H1 (cell line): Measurements from ENCODE around the gene CAMSAP1. TPM values are rescaled to one million over a fixed set of nuclear protein-coding genes. Genes with fewer than 3 reads are reported as not detected.
A peak's percentile ranks its signal among the peaks of the same experiment; 100 is the strongest.

ENCODE experiments used
- CTCF ChIA-PET: fragments of 300-600 bp; sonication (Branson Sonifier 250); formaldehyde crosslinking; loops from one replicate; lab custom pipeline; 2021; ENCODE audit not compliant: partially characterized antibody; lab: Charles Lee
- POLR2A ChIA-PET: fragments of 300-600 bp; sonication (Branson Sonifier 250); formaldehyde crosslinking; loops from one replicate; lab custom pipeline; 2021; ENCODE audit warnings: inconsistent platforms; ENCODE audit not compliant: partially characterized antibody; lab: Charles Lee
- DNase-seq, 2 experiments: peaks; one replicate each; pipeline versions ENCODE4 v3.0.0 to v3.0.0-alpha.2; 2010 to 2022; ENCODE audit warnings: low spot score in 2 of 2, low read depth in 1 of 2, mixed read lengths in 1 of 2
- FAIRE-seq: peaks from 2 replicates; lab custom pipeline; 2011; peaks lifted over from hg19 to GRCh38; lab: Jason Lieb, UNC
- H2AFZ ChIP-seq: 2 replicates; pipeline ENCODE4 v1.8.1; 2012; ENCODE audit warnings: low read length, inconsistent platforms
- H2AK5ac ChIP-seq: 2 replicates; pipeline ENCODE4 v1.6.1; 2013; ENCODE audit warnings: low read depth, low read length
- H2BK120ac ChIP-seq: replicated peaks from 2 replicates; pipeline ENCODE3; 2013; ENCODE audit warnings: low read depth, low read length, inconsistent platforms
- H2BK12ac ChIP-seq: 2 replicates; pipeline ENCODE4 v1.6.1; 2013; ENCODE audit warnings: low read depth, low read length
- H2BK15ac ChIP-seq: 2 replicates; pipeline ENCODE4 v1.6.1; 2013; ENCODE audit warnings: low read length
- H2BK20ac ChIP-seq: 2 replicates; pipeline ENCODE4 v1.6.1; 2013; ENCODE audit warnings: low read length
- H2BK5ac ChIP-seq: 2 replicates; pipeline ENCODE4 v1.6.1; 2013; ENCODE audit warnings: low read depth, low read length
- H3K14ac ChIP-seq: 2 replicates; pipeline ENCODE4 v1.6.1; 2013; ENCODE audit warnings: inconsistent platforms; ENCODE audit not compliant: insufficient read length
- H3K18ac ChIP-seq: 2 replicates; pipeline ENCODE4 v1.6.1; 2013; ENCODE audit warnings: low read length; ENCODE audit errors: extremely low read depth
- H3K23ac ChIP-seq: 2 replicates; pipeline ENCODE4 v1.6.1; 2013; ENCODE audit warnings: inconsistent platforms; ENCODE audit not compliant: insufficient read length
- H3K23me2 ChIP-seq: 2 replicates; pipeline ENCODE4 v1.6.1; 2013; ENCODE audit warnings: low read depth, low read length
- H3K27ac ChIP-seq: 2 replicates; pipeline ENCODE4 v1.6.1; 2011; ENCODE audit warnings: low read depth, low read length, inconsistent platforms
- H3K27me3 ChIP-seq, 4 experiments: replicated peaks in 1 of 4; 1 replicate in 1 of 4; 2 replicates in 3 of 4; pipeline versions ENCODE4 v1.6.1 to v1.8.1; 2011 to 2013; ENCODE audit warnings: low read length in 3 of 4, mild to moderate bottlenecking in 3 of 4, inconsistent platforms in 2 of 4, mixed read lengths in 2 of 4, moderate library complexity in 1 of 4; ENCODE audit not compliant: control insufficient read depth in 3 of 4, insufficient read depth in 3 of 4; ENCODE audit errors: extremely low read depth in 1 of 4
- H3K36me3 ChIP-seq, 4 experiments: 2 replicates each; pipeline versions ENCODE4 v1.6.1 to v1.8.1; 2011 to 2013; ENCODE audit warnings: mild to moderate bottlenecking in 4 of 4, low read length in 3 of 4, moderate library complexity in 2 of 4, control low read depth in 1 of 4, inconsistent platforms in 1 of 4; ENCODE audit not compliant: insufficient read depth in 4 of 4, control insufficient read depth in 2 of 4
- H3K4ac ChIP-seq: replicated peaks from 2 replicates; pipeline ENCODE3; 2013; ENCODE audit warnings: low read length, low read depth, mixed read lengths, inconsistent platforms; ENCODE audit not compliant: insufficient read length
- H3K4me1 ChIP-seq, 4 experiments: replicated peaks in 1 of 4; 1 replicate in 1 of 4; 2 replicates in 3 of 4; pipeline versions ENCODE4 v1.6.1 to v1.8.1; 2011 to 2013; ENCODE audit warnings: low read length in 3 of 4, inconsistent platforms in 2 of 4, mixed read lengths in 1 of 4; ENCODE audit not compliant: insufficient read depth in 4 of 4, control insufficient read depth in 3 of 4
- H3K4me2 ChIP-seq, 2 experiments: 2 replicates each; pipeline versions ENCODE4 v1.6.1 to v1.8.1; 2011 to 2013; ENCODE audit warnings: low read depth in 2 of 2, low read length in 2 of 2, control low read depth in 1 of 2, inconsistent platforms in 1 of 2, mild to moderate bottlenecking in 1 of 2; ENCODE audit not compliant: insufficient read depth in 1 of 2
- H3K4me3 ChIP-seq, 4 experiments: fragments of 200-600, 300-600 bp in 1 of 4; sonication (generic), shearing (Covaris generic), sonication (Bioruptor Twin) in 1 of 4; 2 replicates each; pipeline versions ENCODE4 v1.5.1 to v1.8.1; 2011 to 2016; ENCODE audit warnings: low read length in 4 of 4, low read depth in 3 of 4, control low read depth in 2 of 4, inconsistent platforms in 2 of 4, mild to moderate bottlenecking in 2 of 4, mixed read lengths in 1 of 4, moderate library complexity in 1 of 4; ENCODE audit not compliant: insufficient read depth in 2 of 4; ENCODE audit errors: extremely low read depth in 1 of 4
- H3K56ac ChIP-seq: replicated peaks from 2 replicates; pipeline ENCODE3; 2013; ENCODE audit warnings: low read depth, mild to moderate bottlenecking, mixed read lengths, low read length, inconsistent platforms; ENCODE audit not compliant: insufficient read length
- H3K79me1 ChIP-seq: 2 replicates; pipeline ENCODE4 v1.6.1; 2013; ENCODE audit warnings: low read depth, low read length, control low read depth
- H3K79me2 ChIP-seq, 2 experiments: 2 replicates each; pipeline versions ENCODE4 v1.6.1 to v1.8.1; 2012 to 2013; ENCODE audit warnings: low read length in 2 of 2, mild to moderate bottlenecking in 2 of 2, inconsistent platforms in 1 of 2; ENCODE audit not compliant: insufficient read depth in 2 of 2, control insufficient read depth in 1 of 2
- H3K9ac ChIP-seq, 4 experiments: replicated peaks in 1 of 4; 1 replicate in 1 of 4; 2 replicates in 3 of 4; pipeline versions ENCODE4 v1.6.1 to v1.8.1; 2011 to 2013; ENCODE audit warnings: low read depth in 3 of 4, low read length in 3 of 4, control low read depth in 2 of 4, mild to moderate bottlenecking in 2 of 4, moderate library complexity in 2 of 4, inconsistent platforms in 1 of 4; ENCODE audit errors: extremely low read depth in 1 of 4
- H3K9me3 ChIP-seq, 2 experiments: 2 replicates each; pipeline versions ENCODE4 v1.6.1 to v1.8.1; 2012 to 2013; ENCODE audit warnings: mild to moderate bottlenecking in 2 of 2, moderate library complexity in 2 of 2, control low read depth in 1 of 2, inconsistent platforms in 1 of 2, low read depth in 1 of 2, low read length in 1 of 2, mixed read lengths in 1 of 2; ENCODE audit not compliant: insufficient read depth in 2 of 2
- H4K20me1 ChIP-seq, 2 experiments: replicated peaks in 1 of 2; 2 replicates each; pipeline versions ENCODE3 to v1.8.1; 2011 to 2013; ENCODE audit warnings: inconsistent platforms in 2 of 2, low read length in 2 of 2, mild to moderate bottlenecking in 1 of 2; ENCODE audit not compliant: insufficient read depth in 2 of 2, control insufficient read depth in 1 of 2
- H4K5ac ChIP-seq: 2 replicates; pipeline ENCODE4 v1.6.1; 2013; ENCODE audit warnings: low read length, low read depth, mixed read lengths, inconsistent platforms; ENCODE audit not compliant: insufficient read length
- H4K8ac ChIP-seq: 2 replicates; pipeline ENCODE4 v1.8.0; 2013; ENCODE audit warnings: mild to moderate bottlenecking, moderate library complexity, low read length, inconsistent platforms; ENCODE audit not compliant: insufficient read depth; ENCODE audit errors: extremely low read depth
- H4K91ac ChIP-seq: replicated peaks from 2 replicates; pipeline ENCODE3; 2013; ENCODE audit warnings: low read length, mixed read lengths, inconsistent platforms; ENCODE audit not compliant: insufficient read length
- BRCA1 ChIP-seq: IDR thresholded peaks from 2 replicates; pipeline ENCODE4 v1.6.1; 2012; ENCODE audit warnings: low read depth, low read length, improper control_type of control experiment
- CTCF ChIP-seq, 3 experiments: IDR thresholded peaks; 1 replicate in 2 of 3; 2 replicates in 1 of 3; pipeline versions ENCODE4 v1.5.1 to v1.6.1; 2011; ENCODE audit warnings: low read length in 3 of 3, mild to moderate bottlenecking in 3 of 3, inconsistent platforms in 2 of 3, low read depth in 1 of 3, moderate library complexity in 1 of 3; ENCODE audit not compliant: insufficient read depth in 1 of 3; ENCODE audit errors: control extremely low read depth in 1 of 3
- GTF2F1 ChIP-seq: IDR thresholded peaks from 2 replicates; pipeline ENCODE4 v1.6.1; 2012; ENCODE audit warnings: low read depth, low read length, improper control_type of control experiment, borderline replicate concordance
- HDAC2 ChIP-seq, 2 experiments: fragments of 300-600 bp in 1 of 2; sonication (generic) in 1 of 2; IDR thresholded peaks; 2 replicates each; pipeline ENCODE4 v1.6.1; 2011 to 2012; ENCODE audit warnings: low read depth in 2 of 2, low read length in 2 of 2, mild to moderate bottlenecking in 2 of 2, moderate library complexity in 2 of 2, borderline replicate concordance in 1 of 2, inconsistent platforms in 1 of 2
- JUN ChIP-seq: IDR thresholded peaks from 2 replicates; pipeline ENCODE4 v1.6.1; 2011; ENCODE audit warnings: low read depth, mild to moderate bottlenecking, improper control_type of control experiment, low read length
- NRF1 ChIP-seq: IDR thresholded peaks from 2 replicates; pipeline ENCODE4 v1.6.1; 2011; ENCODE audit warnings: mild to moderate bottlenecking, low read depth, low read length, improper control_type of control experiment
- POU5F1 ChIP-seq: IDR thresholded peaks from 2 replicates; pipeline ENCODE4 v1.6.1; 2011; ENCODE audit warnings: low read depth, mild to moderate bottlenecking, low read length, moderate library complexity
- SIN3A ChIP-seq, 2 experiments: IDR thresholded peaks in 1 of 2; conservative IDR thresholded peaks in 1 of 2; 2 replicates each; pipeline ENCODE4 v1.6.1; 2011 to 2012; ENCODE audit warnings: low read length in 2 of 2, improper control_type of control experiment in 1 of 2, low read depth in 1 of 2, mild to moderate bottlenecking in 1 of 2
- SP4 ChIP-seq: IDR thresholded peaks from 2 replicates; pipeline ENCODE4 v1.6.1; 2012; ENCODE audit warnings: low read length, inconsistent platforms
- TAF1 ChIP-seq: IDR thresholded peaks from 2 replicates; pipeline ENCODE4 v1.6.1; 2011; ENCODE audit warnings: mild to moderate bottlenecking, low read depth, low read length
- TBP ChIP-seq: IDR thresholded peaks from 2 replicates; pipeline ENCODE4 v1.6.1; 2011; ENCODE audit warnings: low read depth, low read length, improper control_type of control experiment
- WGBS, 2 experiments: shearing (Covaris generic) in 1 of 2; methylation state at CpG; one replicate each; pipeline versions ENCODE4 v1.1.6 to v1.1.7; 2013 to 2015; ENCODE audit warnings: low lambda C conversion rate in 2 of 2, mixed read lengths in 2 of 2, inconsistent platforms in 1 of 2, low coverage in 1 of 2, missing lambda C conversion rate in 1 of 2; ENCODE audit not compliant: insufficient replicate concordance in 2 of 2, insufficient coverage in 1 of 2, insufficient read length in 1 of 2; ENCODE audit errors: extremely low coverage in 1 of 2, missing lambda C conversion rate in 1 of 2; 5-methylcytosine and 5-hydroxymethylcytosine counted together
- polyA plus RNA-seq, 7 experiments: library from polyadenylated mRNA; depleted of rRNA in 3 of 7; stranded (reverse) in 5 of 7; unstranded in 2 of 7; fragments of >200 nt in 5 of 7; fragments of 200-250 nt in 2 of 7; gene quantifications; 1 replicate in 5 of 7; 2 replicates in 1 of 7; 4 replicates in 1 of 7; pipeline versions ENCODE4 v1.2.1 to v1.2.3, GENCODE V29; 2011 to 2013; ENCODE audit warnings: missing spikeins in 2 of 7, mixed read lengths in 2 of 7
- total RNA-seq: library from RNA; stranded (reverse); fragmentation: NEBNext Ultra II Directional; extraction: Animal tissue kit (Norgen Biotek cat#: 25700); gene quantifications from 2 replicates; pipeline ENCODE4 v1.2.1, GENCODE V29; 2021

CAMSAP1 gene
- total and polyA plus RNA-seq, 2 of the 8 experiments (the other 6 are each of a cell fraction or from before 2014, with no cell fraction given), result 13.4 to 44.0 TPM

- no peak overlapping the region for H3K4ac ChIP-seq
- H3K27me3 ChIP-seq, result no peaks in the 10 kb centered on the region
- no peak overlapping the region for H2BK12ac ChIP-seq
- H3K79me1 ChIP-seq, result peaks cover 43% of the 10 kb centered on the region
- FAIRE-seq (no peak), DNase-seq (no peak)
- H3K36me3 ChIP-seq, result no peaks in the 10 kb centered on the region
- H4K5ac ChIP-seq, result no peak overlapping the region
- H2BK15ac ChIP-seq, result no peak overlapping the region
- no peaks in the 10 kb centered on the region for H3K23me2 ChIP-seq
- no peak overlapping the region for H3K27ac ChIP-seq
- H4K8ac ChIP-seq, result no peak overlapping the region
- H3K23ac ChIP-seq, result no peak overlapping the region
- H3K9ac ChIP-seq, result no peak overlapping the region; a peak in 1 of 7 replicates
- no peak overlapping the region; the same call in 1 of the 2 replicates for H2AK5ac ChIP-seq
- peaks cover 3 to 51% (median 32%) of the 10 kb centered on the region in 4 experiments for H3K4me1 ChIP-seq
- H2BK5ac ChIP-seq, result peak overlapping the region; percentile 85; the same call in 1 of the 2 replicates
- H3K14ac ChIP-seq, result no peak overlapping the region
- H3K9me3 ChIP-seq, result no peaks in the 10 kb centered on the region
- no peak overlapping the region for H3K4me3 ChIP-seq
- peak overlapping the region in 1 of 2 experiments; percentile 20; a peak in 1 of 4 replicates for H3K4me2 ChIP-seq
- ChIA-PET POLR2A (no interaction called here), CTCF (interaction anchor here (1.3 to 1.7 kb wide), 2 partner anchors 10 to 22 kb away, joined by 4 to 5 read pairs; no protein-coding TSS in a partner anchor)
- H4K91ac ChIP-seq, result no peak overlapping the region
- no peak overlapping the region for H2BK20ac ChIP-seq
- H3K79me2 ChIP-seq, result peaks cover 64 to 100% of the 10 kb centered on the region in 2 experiments
- H3K18ac ChIP-seq, result no peak overlapping the region
- no peak overlapping the region for H3K56ac ChIP-seq
- WGBS, 2 experiments, result 84% methylated on average over 18 of the region's 18 CpGs; no CpG with 5 or more reads in 1 of the 2 experiments
- H2BK120ac ChIP-seq, result no peak overlapping the region
- H2AFZ ChIP-seq, result no peak overlapping the region
- peaks cover 77 to 78% of the 10 kb centered on the region in 2 experiments for H4K20me1 ChIP-seq
- no peak for TF ChIP-seq SIN3A (conservative IDR thresholded peaks at IDR 0.05 in 1 of 2, IDR thresholded peaks at IDR 0.05 in 1 of 2; ENCODE audit: low read depth in 1 of 2, low read length in 2 of 2)
- TF ChIP-seq CTCF (IDR thresholded peaks at IDR 0.05; ENCODE audit: control extremely low read depth in 1 of 3, insufficient read depth in 1 of 3, low read depth in 1 of 3, low read length in 3 of 3), result no peak
- TF ChIP-seq HDAC2 (IDR thresholded peaks at IDR 0.05; ENCODE audit: borderline replicate concordance in 1 of 2, low read depth in 2 of 2, low read length in 2 of 2), result no peak
- TF ChIP-seq JUN, result no peak
- no peak for TF ChIP-seq SP4
- no peak for TF ChIP-seq GTF2F1
- no peak for TF ChIP-seq TAF1
- TF ChIP-seq BRCA1, result no peak
- no peak for TF ChIP-seq NRF1
- no peak for TF ChIP-seq POU5F1
- no peak for TF ChIP-seq TBP
Observed at GRCh38 chr9:135887021-135887507, 20.3 kb downstream of the CAMSAP1 start.
